Activated B cell treated with CpG ODN at 0.5 μM for 24 hours (primary cell): ENCODE measurements around the gene NUDT3. TPM values are rescaled to one million over a fixed set of nuclear protein-coding genes. Genes with fewer than 3 reads are reported as not detected.
"Not testable (repeated sequence)": the region's sequence is repeated elsewhere in the genome, so short reads cannot be mapped to it uniquely, and the experiment has no call there.

Source experiments
- ATAC-seq: fragments of 200-7000 bp; cut with Tn5 transposase; one replicate; pipeline ENCODE4 v1.10.0; 2021; ENCODE audit warnings: low read depth, mild to moderate bottlenecking, moderate library complexity
- CTCF ChIA-PET: fragments of 350-600 bp; sonication (Branson Sonifier 250); formaldehyde crosslinking; loops from one replicate; lab custom pipeline; 2021; ENCODE audit warnings: antibody characterized with exemption; lab: Charles Lee
- POLR2A ChIA-PET: fragments of 350-600 bp; sonication (Branson Sonifier 250); formaldehyde crosslinking; loops from one replicate; lab custom pipeline; 2021; ENCODE audit warnings: antibody characterized with exemption; lab: Charles Lee
- DNase-seq: peaks from one replicate; pipeline ENCODE4 v3.0.0; 2022
- H3K27ac Mint-ChIP-seq: one replicate; pipeline ENCODE4 v1.8.0; 2020; ENCODE audit warnings: mixed read lengths
- H3K27me3 Mint-ChIP-seq: one replicate; pipeline ENCODE4 v1.8.0; 2021; ENCODE audit warnings: mixed read lengths
- H3K36me3 Mint-ChIP-seq: one replicate; pipeline ENCODE4 v1.8.0; 2021; ENCODE audit warnings: low read depth, mixed read lengths
- H3K4me1 Mint-ChIP-seq: one replicate; pipeline ENCODE4 v1.8.0; 2021; ENCODE audit warnings: mixed read lengths
- H3K4me3 Mint-ChIP-seq: one replicate; pipeline ENCODE4 v1.8.0; 2020; ENCODE audit warnings: mild to moderate bottlenecking, mixed read lengths
- H3K9me3 Mint-ChIP-seq: one replicate; pipeline ENCODE4 v1.8.0; 2020; ENCODE audit warnings: mixed read lengths
- intact Hi-C: fragments of 100-400 bp; cut with micrococcal nuclease; formaldehyde crosslinking; loops from one replicate; pipeline ENCODE4 v1.15.1; 2024
- total RNA-seq: library from RNA; stranded (reverse); gene quantifications from 2 replicates; pipeline ENCODE4 v1.2.3, GENCODE V29; 2022
- TF ChIP-seq, protein P1 (sequence below): fragments of 200-600 bp; IDR thresholded peaks from one replicate; pipeline ENCODE4 v1.8.0; 2022; ENCODE audit warnings: antibody characterized with exemption, mild to moderate bottlenecking

The NUDT3 gene
- total RNA-seq, 1 donor from 2014 or later, result 27.0 TPM

DNA sequence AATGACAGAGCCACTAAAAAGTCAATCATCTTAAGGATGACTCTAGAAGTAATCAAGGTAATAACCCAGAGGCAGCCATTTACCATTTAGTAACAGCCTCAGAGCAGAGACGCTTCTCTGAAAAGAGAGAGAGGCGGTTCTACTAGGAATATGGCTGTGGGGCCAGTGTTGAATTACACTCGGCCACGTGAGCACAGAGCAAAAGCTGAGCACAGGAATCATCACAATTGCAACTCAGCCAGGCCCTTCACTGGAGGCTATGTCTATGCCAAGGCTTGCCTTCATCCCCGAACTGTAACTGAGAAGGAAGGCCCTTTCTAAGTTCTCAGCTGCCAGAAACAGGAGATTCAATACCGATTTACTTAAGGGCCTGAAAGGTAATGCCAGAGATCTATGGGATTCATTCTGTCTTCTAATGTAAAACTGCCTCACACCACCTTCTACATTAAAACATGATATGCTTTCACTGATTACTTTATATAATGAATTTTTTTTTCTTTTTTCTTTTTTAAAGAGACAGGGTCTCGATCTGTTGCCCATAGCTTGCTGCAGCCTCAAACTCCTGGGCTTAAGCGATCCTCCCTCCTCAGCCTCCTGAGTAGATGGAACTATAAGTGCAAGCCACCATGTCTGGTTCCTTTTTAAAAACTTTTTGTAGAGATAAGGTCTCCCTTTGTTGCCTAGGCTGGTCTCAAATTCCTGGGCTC, 67.6 kb downstream of the NUDT3 start:
- peaks cover 10% of the 10 kb centered on the region for H3K4me1 Mint-ChIP-seq
- ChIA-PET CTCF (interaction anchor here (1.8 kb wide), 1 partner anchor 90 kb away, joined by 4 read pairs; no protein-coding TSS in a partner anchor), POLR2A (interaction anchor here (0.5 kb wide), 1 partner anchor 31 kb away, joined by 3 read pairs; no protein-coding TSS in a partner anchor)
- intact Hi-C loops, result loop anchor here (1.0 kb wide), 1 partner anchor 9 kb away; no protein-coding TSS in a partner anchor
- H3K27ac Mint-ChIP-seq, result no peak overlapping the region
- H3K27me3 Mint-ChIP-seq, result no peaks in the 10 kb centered on the region
- TF ChIP-seq, protein P1, sequence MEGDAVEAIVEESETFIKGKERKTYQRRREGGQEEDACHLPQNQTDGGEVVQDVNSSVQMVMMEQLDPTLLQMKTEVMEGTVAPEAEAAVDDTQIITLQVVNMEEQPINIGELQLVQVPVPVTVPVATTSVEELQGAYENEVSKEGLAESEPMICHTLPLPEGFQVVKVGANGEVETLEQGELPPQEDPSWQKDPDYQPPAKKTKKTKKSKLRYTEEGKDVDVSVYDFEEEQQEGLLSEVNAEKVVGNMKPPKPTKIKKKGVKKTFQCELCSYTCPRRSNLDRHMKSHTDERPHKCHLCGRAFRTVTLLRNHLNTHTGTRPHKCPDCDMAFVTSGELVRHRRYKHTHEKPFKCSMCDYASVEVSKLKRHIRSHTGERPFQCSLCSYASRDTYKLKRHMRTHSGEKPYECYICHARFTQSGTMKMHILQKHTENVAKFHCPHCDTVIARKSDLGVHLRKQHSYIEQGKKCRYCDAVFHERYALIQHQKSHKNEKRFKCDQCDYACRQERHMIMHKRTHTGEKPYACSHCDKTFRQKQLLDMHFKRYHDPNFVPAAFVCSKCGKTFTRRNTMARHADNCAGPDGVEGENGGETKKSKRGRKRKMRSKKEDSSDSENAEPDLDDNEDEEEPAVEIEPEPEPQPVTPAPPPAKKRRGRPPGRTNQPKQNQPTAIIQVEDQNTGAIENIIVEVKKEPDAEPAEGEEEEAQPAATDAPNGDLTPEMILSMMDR, result no peak
- no peak overlapping the region for H3K4me3 Mint-ChIP-seq
- ATAC-seq (no peak), DNase-seq (no peak)
- no peaks in the 10 kb centered on the region for H3K9me3 Mint-ChIP-seq
- peaks cover 20% of the 10 kb centered on the region for H3K36me3 Mint-ChIP-seq

DNA sequence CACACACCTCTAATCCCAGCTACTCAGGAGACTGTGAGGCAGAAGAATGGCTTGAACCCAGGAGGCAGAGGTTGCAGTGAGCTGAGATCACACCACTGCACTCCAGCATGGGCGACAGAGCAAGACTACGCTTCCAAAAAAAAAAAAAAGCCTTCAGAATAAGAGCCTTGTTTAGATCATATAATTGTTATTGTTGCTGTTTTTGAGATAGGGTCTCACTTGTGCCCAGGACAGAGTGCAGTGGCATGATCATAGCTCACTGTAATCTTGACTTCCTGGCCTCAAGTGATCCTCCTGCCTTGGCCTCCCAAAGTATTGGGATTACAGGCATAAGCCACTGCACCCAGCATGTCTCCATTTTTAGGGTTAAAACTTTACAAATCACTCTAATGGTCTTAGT, 68.2 kb downstream of the NUDT3 start:
- ATAC-seq, CTCF ChIA-PET, intact Hi-C loops, POLR2A ChIA-PET, DNase-seq, H3K27ac Mint-ChIP-seq, H3K27me3 Mint-ChIP-seq, H3K9me3 Mint-ChIP-seq, H3K4me3 Mint-ChIP-seq: not testable (repeated sequence)
- Mint-ChIP-seq H3K4me1 (peaks cover 16% of the 10 kb centered on the region), H3K36me3 (peaks cover 20% of the 10 kb centered on the region)

DNA sequence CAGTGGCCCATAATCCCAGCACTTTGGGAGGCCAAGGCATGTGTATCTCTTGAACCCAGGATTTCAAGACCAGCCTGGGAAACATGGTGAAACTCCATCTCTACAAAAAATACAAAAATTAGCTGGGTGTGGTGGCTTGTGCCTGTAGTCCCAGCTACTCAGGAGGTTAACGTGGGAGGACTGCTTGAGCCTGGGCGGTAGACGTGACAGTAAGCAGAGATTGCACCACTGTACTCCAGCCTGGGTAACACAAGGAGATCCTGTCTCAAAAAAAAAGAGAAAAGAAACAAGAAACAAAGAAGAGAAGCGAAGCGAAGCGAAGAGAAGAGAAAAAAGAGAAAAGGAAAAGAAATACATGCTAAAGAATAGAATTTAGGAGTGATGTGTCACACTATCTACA, 69.2 kb downstream of the NUDT3 start:
- no peak for ATAC-seq
- ChIA-PET POLR2A (no interaction called here), CTCF (no interaction called here)
- H3K4me1 Mint-ChIP-seq, result peaks cover 25% of the 10 kb centered on the region
- H3K9me3 Mint-ChIP-seq, result no peaks in the 10 kb centered on the region
- H3K27ac Mint-ChIP-seq, result no peak overlapping the region
- no peak for DNase-seq
- TF ChIP-seq, protein P1, result no peak
- intact Hi-C loops, result no loop called here
- H3K36me3 Mint-ChIP-seq, result peaks cover 18% of the 10 kb centered on the region
- H3K27me3 Mint-ChIP-seq, result no peaks in the 10 kb centered on the region
- no peak overlapping the region for H3K4me3 Mint-ChIP-seq

DNA sequence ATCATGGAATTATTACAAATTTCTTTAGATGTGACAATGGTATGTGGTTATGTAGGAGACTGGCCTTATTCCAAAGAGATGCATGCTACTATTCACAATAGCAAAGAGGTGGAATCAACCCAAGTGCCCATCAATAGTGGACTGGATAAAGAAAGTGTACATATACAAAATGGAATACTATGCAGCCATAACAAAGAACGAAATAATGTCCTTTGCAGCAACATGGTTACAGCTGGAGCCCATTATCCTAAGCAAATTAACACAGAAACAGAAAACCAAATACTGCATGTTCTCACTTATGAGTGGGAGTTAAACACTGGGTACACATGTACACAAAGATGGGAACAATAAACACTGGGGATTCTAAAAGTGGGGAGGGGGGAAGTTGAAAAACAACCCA, 69.7 kb downstream of the NUDT3 start:
- no peaks in the 10 kb centered on the region for H3K9me3 Mint-ChIP-seq
- ATAC-seq (no peak), DNase-seq (no peak)
- ChIA-PET POLR2A (no interaction called here), CTCF (no interaction called here)
- H3K36me3 Mint-ChIP-seq, result peaks cover 17% of the 10 kb centered on the region
- no peak overlapping the region for H3K27ac Mint-ChIP-seq
- intact Hi-C loops, result no loop called here
- TF ChIP-seq, protein P1, result no peak
- no peaks in the 10 kb centered on the region for H3K27me3 Mint-ChIP-seq
- H3K4me3 Mint-ChIP-seq, result no peak overlapping the region
- peaks cover 30% of the 10 kb centered on the region for H3K4me1 Mint-ChIP-seq

DNA sequence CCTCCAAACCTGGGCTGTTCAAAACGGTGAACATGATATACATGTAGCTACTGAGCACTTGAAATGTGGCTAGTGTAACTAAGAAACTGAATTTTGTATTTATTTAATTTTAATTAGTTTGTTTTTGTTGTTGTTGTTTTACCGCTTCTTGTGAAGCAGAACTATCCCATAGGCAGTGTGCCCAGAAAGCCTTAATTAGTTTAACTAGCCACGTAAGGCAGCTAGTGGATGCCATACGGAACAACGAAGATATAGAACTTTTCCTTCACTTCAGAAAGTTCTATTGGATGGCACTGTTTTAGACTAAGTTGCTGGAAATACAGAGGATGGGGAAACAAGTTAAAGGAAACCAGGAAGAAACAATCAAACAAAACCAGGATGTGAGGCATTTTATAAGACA, 70.6 kb downstream of the NUDT3 start:
- intact Hi-C loops, result no loop called here
- ChIA-PET CTCF (interaction anchor here (1.0 kb wide), 1 partner anchor 22 kb away, joined by 3 read pairs; no protein-coding TSS in a partner anchor), POLR2A (no interaction called here)
- DNase-seq (no peak), ATAC-seq (no peak)
- H3K4me3 Mint-ChIP-seq, result no peak overlapping the region
- TF ChIP-seq, protein P1, result no peak
- peaks cover 39% of the 10 kb centered on the region for H3K4me1 Mint-ChIP-seq
- H3K9me3 Mint-ChIP-seq, result no peaks in the 10 kb centered on the region
- no peak overlapping the region for H3K27ac Mint-ChIP-seq
- H3K27me3 Mint-ChIP-seq, result no peaks in the 10 kb centered on the region
- peaks cover 13% of the 10 kb centered on the region for H3K36me3 Mint-ChIP-seq
